Psoas muscle (tissue), 8 donors: Measurements from ENCODE around the gene SEMA3B. TPM values are rescaled to one million over a fixed set of nuclear protein-coding genes. Genes with fewer than 3 reads are reported as not detected.

Experiments
- ATAC-seq, 4 donors: fragments of 200-7000 bp; cut with Tn5 transposase; one replicate each; pipeline ENCODE4 v1.9.1; 2020; ENCODE audit warnings: moderate library complexity in 3 of 4, mild to moderate bottlenecking in 2 of 4
- DNase-seq, 2 donors: peaks; one replicate each; pipeline ENCODE4 v3.0.0-alpha.2; 2020
- H3K27ac ChIP-seq: fragments of 200-600 bp; one replicate; pipeline ENCODE4 v1.8.0; 2022
- H3K27me3 ChIP-seq, 3 donors: fragments of 200-600 bp in 1 of 3; one replicate each; pipeline versions ENCODE4 v1.6.1 to v1.8.0; 2013 to 2022; ENCODE audit warnings: low read length in 2 of 3, mild to moderate bottlenecking in 2 of 3, moderate library complexity in 1 of 3; ENCODE audit not compliant: insufficient read depth in 3 of 3
- H3K36me3 ChIP-seq, 2 donors: fragments of 200-600 bp in 1 of 2; one replicate each; pipeline versions ENCODE4 v1.6.1 to v1.8.0; 2013 to 2022; ENCODE audit warnings: low read depth in 1 of 2, mild to moderate bottlenecking in 1 of 2, moderate library complexity in 1 of 2; ENCODE audit not compliant: insufficient read depth in 1 of 2
- H3K4me1 ChIP-seq: fragments of 200-600 bp; one replicate; pipeline ENCODE4 v1.8.0; 2022
- H3K4me3 ChIP-seq: fragments of 200-600 bp; one replicate; pipeline ENCODE4 v1.8.0; 2022; ENCODE audit warnings: mild to moderate bottlenecking
- H3K9me3 ChIP-seq: fragments of 200-600 bp; one replicate; pipeline ENCODE4 v1.8.0; 2022
- CTCF ChIP-seq: fragments of 200-600 bp; IDR thresholded peaks from one replicate; pipeline ENCODE4 v1.8.0; 2022; ENCODE audit warnings: antibody characterized with exemption
- WGBS, 3 donors: extraction: QIAGEN DNeasy Blood & Tissue Kit; methylation state at CpG; one replicate each; pipeline versions ENCODE4 v1.1.6 to v1.1.7; 2013; 5-methylcytosine and 5-hydroxymethylcytosine counted together
- intact Hi-C, 2 donors: fragments of 100-400 bp; cut with DNase I; formaldehyde crosslinking; loops; one replicate each; pipeline versions ENCODE4 v1.11.0 to v1.14.2; 2022
- polyA plus RNA-seq, 3 donors: library from polyadenylated mRNA; stranded (reverse); fragments of 200-250 nt; gene quantifications; one replicate each; pipeline ENCODE4 v1.2.3, GENCODE V29; 2013
- total RNA-seq, 4 donors: library from RNA; stranded (reverse); fragmentation: NEBNext Ultra II Directional in 2 of 4; extraction: Animal tissue kit (Norgen Biotek cat#: 25700) in 2 of 4; gene quantifications; one replicate each; pipeline versions ENCODE4 v1.2.1 to v1.2.4, GENCODE V29; 2021 to 2023
- donor health status: healthy with polysubstance abuse.
- donor health status: DM: no; HTN: no; CAD: no; lungs with moderate emphysema.
- donor health status: Bipolar disorder and iron deficiency.
- donor health status: healthy.
- donor health status: DM: yes; HTN: yes; CAD: no.
- donor health status: DM: no; HTN: no; CAD: no.
- donor health status: DM: no; HTN: no; CAD: no.
- donor health status: DM: yes; HTN: yes; CAD: no.

SEMA3B gene
- total and polyA plus RNA-seq, 7 donors = 2.1 to 6.8 (median 3.4) TPM

GRCh38 chr3:50246517-50246954 is 22.4 kb upstream of the SEMA3B start:
- H3K4me1 ChIP-seq = peaks cover 69% of the 10 kb centered on the region
- ATAC-seq (peak; percentile 12 to 29 (median 21)), DNase-seq (peak in 1 of 2 donors; percentile 51)
- no peak for TF ChIP-seq CTCF
- peak overlapping the region; percentile 82 for H3K4me3 ChIP-seq
- no peaks in the 10 kb centered on the region for H3K27me3 ChIP-seq
- H3K9me3 ChIP-seq = no peaks in the 10 kb centered on the region
- intact Hi-C loops = loop anchor here (2.0 kb wide), 1 partner anchor 20 kb away; no protein-coding TSS in a partner anchor
- no peaks in the 10 kb centered on the region for H3K36me3 ChIP-seq
- peak overlapping the region; percentile 80 for H3K27ac ChIP-seq
- 22 to 33% (median 30%) methylated on average over 7 to 10 of the region's 10 CpGs for WGBS, 3 donors

DNA sequence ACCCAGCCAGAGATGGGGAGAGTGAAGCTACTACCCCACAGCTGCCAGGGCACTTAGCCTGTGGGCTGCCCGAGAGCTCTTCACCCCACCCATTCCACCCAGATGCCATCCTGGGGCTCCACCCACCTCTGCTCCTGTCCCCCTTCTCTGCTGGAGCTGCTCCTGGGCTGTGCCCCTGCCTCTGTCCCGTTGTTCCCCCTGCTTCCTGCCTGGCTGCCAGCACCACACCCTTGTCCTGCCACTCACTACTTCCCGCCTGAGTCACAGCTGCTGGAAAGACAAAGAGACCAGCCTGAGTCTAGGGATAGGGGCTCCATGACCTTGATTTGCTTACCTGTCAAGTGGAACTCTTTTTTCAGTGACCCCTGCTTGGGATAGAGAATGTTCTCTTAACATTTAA is 20.6 kb upstream of the SEMA3B start:
- no peak for TF ChIP-seq CTCF
- peak overlapping the region; percentile 66 for H3K27ac ChIP-seq
- H3K4me3 ChIP-seq = peak overlapping the region; percentile 11
- 32 to 38% (median 33%) methylated on average over 2 to 3 of the region's 3 CpGs for WGBS, 3 donors
- H3K4me1 ChIP-seq = peaks cover 72% of the 10 kb centered on the region
- no peaks in the 10 kb centered on the region for H3K27me3 ChIP-seq
- intact Hi-C loops = no loop called here
- H3K9me3 ChIP-seq = no peaks in the 10 kb centered on the region
- ATAC-seq (peak in 3 of 4 donors; percentile 28 to 33 (median 29)), DNase-seq (peak in 1 of 2 donors; percentile 46)
- H3K36me3 ChIP-seq = peaks cover 0 to 14% of the 10 kb centered on the region in 2 donors

DNA sequence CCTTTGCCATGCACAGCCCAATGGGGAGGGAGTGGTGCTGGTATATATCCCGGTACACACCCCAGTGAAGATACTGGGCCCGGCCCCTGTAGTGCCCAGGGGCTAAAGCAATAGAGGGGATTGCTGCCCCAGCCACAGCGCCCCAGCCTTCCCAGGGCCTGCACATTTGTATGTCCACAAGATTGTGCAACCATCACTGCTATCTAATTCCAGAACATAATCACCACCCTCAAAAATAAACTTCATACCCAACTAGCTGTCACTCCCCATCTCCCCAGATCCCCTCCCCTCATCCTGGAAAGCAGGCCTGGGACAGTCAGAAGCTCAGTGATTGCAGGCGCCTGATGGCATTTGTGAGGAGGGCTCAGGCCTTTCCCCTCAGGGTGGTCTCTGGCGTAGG is 19.5 kb upstream of the SEMA3B start:
- no peak for TF ChIP-seq CTCF
- H3K4me3 ChIP-seq = no peak overlapping the region
- H3K27ac ChIP-seq = peak overlapping the region; percentile 66
- intact Hi-C loops = no loop called here
- no peaks in the 10 kb centered on the region for H3K27me3 ChIP-seq
- no peaks in the 10 kb centered on the region for H3K9me3 ChIP-seq
- peaks cover 0 to 15% of the 10 kb centered on the region in 2 donors for H3K36me3 ChIP-seq
- 85 to 95% (median 88%) methylated on average over 5 of the region's 5 CpGs for WGBS, 3 donors
- DNase-seq = no peak
- H3K4me1 ChIP-seq = peaks cover 77% of the 10 kb centered on the region
- ATAC-seq = peak in 1 of 4 donors; percentile 34

GRCh38 chr3:50250514-50250913 is 18.4 kb upstream of the SEMA3B start:
- intact Hi-C loops = no loop called here
- H3K27ac ChIP-seq = no peak overlapping the region

More at GRCh38 chr3:50250514-50250913, 18.4 kb upstream of the SEMA3B start:
- no peak for TF ChIP-seq CTCF
- ATAC-seq = no peak
- 81 to 86% (median 83%) methylated on average over 4 of the region's 4 CpGs for WGBS, 3 donors
- H3K36me3 ChIP-seq = peaks cover 0 to 21% of the 10 kb centered on the region in 2 donors
- DNase-seq = no peak
- no peaks in the 10 kb centered on the region for H3K9me3 ChIP-seq
- peaks cover 70% of the 10 kb centered on the region for H3K4me1 ChIP-seq
- no peaks in the 10 kb centered on the region for H3K27me3 ChIP-seq
- no peak overlapping the region for H3K4me3 ChIP-seq
